ENCODE data around the gene OGFOD1.

- TF ChIP-seq CTCF (conservative IDR thresholded peaks at IDR 0.05; ENCODE audit: low read depth, low read length) (no peak), EZH2phosphoT487 (IDR thresholded peaks at IDR 0.05; ENCODE audit: borderline replicate concordance, low read length) (no peak)
Observed at GRCh38 chr16:56483394-56483793, 32.0 kb downstream of the OGFOD1 start.

All from PC-3 (cell line).